Upper lobe of left lung (tissue), 4 donors: ENCODE measurements around the gene BTG1.

Experiments
- POLR2A ChIP-seq, 4 donors: fragments of 450-650 bp; IDR thresholded peaks; one replicate each; pipeline ENCODE4 v1.5.1; 2016 to 2017; ENCODE audit warnings: antibody characterized with exemption in 4 of 4, mild to moderate bottlenecking in 2 of 4
- POLR2AphosphoS5 ChIP-seq, 2 donors: sonication (generic); formaldehyde crosslinking; IDR thresholded peaks; one replicate each; pipeline ENCODE4 v1.5.1; 2017; ENCODE audit warnings: antibody characterized with exemption in 2 of 2
- TF ChIP-seq, protein P1 (sequence below), 6 experiments: fragments of 450-650 bp in 4 of 6; fragments of 200-600 bp in 2 of 6; sonication (generic) in 2 of 6; IDR thresholded peaks; one replicate each; pipeline ENCODE4 v1.5.1; 2016 to 2019; ENCODE audit warnings: antibody characterized with exemption in 6 of 6

DNA sequence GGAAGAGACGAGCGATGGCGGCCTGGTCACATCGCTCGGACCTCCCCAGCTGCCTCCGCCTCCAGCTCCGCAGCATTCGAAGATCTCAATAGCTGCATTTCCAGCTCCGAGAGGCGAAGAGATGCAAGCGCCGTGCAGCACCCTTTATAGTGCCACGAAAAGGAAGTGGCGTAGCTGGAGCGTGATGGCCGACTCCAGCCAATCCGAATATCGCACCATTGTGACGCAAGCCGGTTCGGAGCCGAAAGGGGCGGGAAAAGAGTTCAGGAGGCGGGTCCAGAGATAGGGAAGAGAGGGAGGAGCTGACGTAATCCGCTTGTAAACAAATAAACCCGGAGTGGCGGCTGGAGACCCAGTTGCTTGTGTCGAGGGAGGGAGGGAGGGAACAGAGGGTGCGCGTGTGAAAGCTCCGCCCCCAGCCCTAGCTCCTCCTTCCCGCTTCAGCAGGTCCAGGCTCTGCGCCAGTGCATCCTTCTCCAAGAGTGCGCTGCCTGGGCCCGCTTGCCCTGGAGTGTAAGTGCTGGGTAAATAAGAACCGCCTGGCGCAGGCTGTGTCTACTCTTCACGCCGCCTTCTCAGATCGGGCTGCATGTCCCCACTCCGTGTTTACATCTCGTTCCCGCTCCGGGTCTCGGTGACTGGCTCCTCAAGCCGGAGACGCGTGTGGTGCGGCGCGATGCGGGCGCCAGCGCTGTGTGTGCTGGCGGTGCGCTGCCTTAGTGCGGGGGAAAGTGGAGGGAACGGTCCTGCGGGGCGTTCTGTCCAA is at the start of gene BTG1:
- TF ChIP-seq, protein P1, sequence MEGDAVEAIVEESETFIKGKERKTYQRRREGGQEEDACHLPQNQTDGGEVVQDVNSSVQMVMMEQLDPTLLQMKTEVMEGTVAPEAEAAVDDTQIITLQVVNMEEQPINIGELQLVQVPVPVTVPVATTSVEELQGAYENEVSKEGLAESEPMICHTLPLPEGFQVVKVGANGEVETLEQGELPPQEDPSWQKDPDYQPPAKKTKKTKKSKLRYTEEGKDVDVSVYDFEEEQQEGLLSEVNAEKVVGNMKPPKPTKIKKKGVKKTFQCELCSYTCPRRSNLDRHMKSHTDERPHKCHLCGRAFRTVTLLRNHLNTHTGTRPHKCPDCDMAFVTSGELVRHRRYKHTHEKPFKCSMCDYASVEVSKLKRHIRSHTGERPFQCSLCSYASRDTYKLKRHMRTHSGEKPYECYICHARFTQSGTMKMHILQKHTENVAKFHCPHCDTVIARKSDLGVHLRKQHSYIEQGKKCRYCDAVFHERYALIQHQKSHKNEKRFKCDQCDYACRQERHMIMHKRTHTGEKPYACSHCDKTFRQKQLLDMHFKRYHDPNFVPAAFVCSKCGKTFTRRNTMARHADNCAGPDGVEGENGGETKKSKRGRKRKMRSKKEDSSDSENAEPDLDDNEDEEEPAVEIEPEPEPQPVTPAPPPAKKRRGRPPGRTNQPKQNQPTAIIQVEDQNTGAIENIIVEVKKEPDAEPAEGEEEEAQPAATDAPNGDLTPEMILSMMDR (IDR thresholded peaks at IDR 0.05) = peak in 3 of 6 experiments; percentile 11 to 33 (median 18)
- peak; percentile 90 to 100 (median 98) for TF ChIP-seq POLR2A (IDR thresholded peaks at IDR 0.05)
- peak; percentile 100 for TF ChIP-seq POLR2AphosphoS5 (IDR thresholded peaks at IDR 0.05)
